Measurements from ENCODE around the gene EFNA5.
"Not testable (repeated sequence)": the region's sequence is repeated elsewhere in the genome, so short reads cannot be mapped to it uniquely, and the experiment has no call there.

EFNA5 gene

DNA sequence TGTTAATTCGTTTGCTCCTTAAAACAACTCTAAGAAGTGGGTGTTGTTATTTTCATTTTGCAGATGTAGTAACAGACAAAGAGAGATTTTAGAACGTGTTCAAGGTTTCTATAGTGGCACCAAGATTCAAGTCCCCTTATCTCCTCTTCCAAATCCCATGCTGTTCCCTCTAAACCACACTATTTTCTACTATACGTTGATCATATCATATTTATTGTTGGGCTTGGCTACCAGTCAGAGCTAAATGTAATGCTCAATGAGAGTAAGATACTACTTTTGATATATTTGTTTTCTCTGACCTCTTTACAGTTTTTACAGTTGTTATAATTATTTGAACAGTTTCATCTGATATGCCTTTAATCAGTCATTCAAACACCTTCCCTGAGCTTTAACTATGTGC is 212.9 kb downstream of the EFNA5 start:
- no peak for DNase-seq (ENCODE audit: low read depth)

DNA sequence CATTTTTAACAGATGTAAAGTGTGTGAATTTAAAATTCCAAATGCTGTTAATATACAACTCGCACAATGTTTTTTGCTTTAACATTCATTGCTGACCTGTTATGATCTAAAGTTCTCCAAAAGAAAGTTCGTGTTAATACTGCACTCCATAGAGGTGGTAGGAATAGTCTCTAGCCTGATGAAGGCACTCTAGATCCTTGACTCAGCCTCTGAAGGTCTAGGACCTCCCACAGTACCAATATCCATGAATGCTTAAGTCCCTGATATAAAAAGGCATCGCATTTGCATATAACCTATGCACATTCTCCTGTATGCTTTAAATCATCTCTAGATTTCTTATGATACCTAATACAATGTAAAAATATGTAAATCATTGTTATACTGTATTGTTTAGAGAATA is 213.6 kb downstream of the EFNA5 start:
- no peak for DNase-seq (ENCODE audit: low read depth)

DNA sequence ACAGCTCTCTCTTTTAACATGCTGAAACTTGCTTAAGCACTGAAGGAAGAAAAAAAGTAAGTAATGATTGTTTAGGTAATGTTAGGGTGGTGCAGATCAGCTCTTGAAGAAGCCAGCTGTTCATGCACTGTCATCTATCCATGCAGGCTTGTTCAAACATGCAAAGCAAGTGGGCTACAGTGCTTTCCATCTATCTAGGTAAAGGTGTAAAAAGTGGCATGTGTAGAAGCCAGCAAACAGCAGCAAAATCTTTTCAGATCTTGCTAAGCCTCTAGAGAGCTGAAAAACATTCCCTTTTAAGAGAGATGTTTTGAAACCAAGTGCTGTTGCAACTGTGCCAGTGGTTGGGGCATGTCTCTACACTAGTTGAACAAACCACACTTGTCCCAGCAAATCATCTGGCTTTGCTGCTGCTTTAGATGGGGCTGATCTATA is 214.4 kb downstream of the EFNA5 start:
- no peak for DNase-seq (ENCODE audit: low read depth)

DNA sequence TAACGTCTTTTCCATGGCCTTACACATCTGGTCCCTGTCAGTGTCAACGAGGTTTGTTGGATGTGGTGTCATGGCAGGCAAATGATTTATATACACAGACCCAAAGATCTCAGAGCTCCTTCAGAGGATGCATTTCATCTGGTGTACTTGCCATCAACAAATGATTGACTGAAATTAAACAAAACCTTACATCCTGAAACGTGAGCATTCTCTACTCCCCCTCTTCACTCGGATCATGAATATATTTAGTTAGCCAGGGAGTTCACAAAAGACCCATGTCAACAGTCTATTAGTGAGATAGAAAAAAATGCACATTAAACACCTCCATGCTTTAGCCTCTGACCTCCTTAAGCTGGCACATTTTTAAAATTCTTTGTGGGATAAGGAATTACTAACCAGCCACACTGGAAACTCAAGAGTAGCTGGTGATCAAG is 215.6 kb downstream of the EFNA5 start:
- no peak for DNase-seq (ENCODE audit: low read depth)

DNA sequence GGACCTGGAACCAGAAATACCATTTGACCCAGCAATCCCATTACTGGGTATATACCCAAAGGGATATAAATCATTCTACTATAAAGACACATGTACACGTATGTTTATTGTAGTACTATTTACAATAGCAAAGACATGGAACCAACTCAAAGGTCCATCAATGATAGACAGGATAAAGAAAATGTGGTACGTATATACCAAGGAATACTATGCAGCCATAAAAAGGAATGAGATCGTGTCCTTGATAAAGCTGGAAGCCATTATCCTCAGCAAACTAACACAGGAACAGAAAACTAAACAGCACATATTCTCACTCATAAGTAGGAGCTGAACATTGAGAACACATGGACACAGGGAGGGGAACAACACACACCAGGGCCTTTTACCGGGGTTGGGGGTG is 218.9 kb downstream of the EFNA5 start:
- not testable (repeated sequence) for DNase-seq (ENCODE audit: low read depth)

DNA sequence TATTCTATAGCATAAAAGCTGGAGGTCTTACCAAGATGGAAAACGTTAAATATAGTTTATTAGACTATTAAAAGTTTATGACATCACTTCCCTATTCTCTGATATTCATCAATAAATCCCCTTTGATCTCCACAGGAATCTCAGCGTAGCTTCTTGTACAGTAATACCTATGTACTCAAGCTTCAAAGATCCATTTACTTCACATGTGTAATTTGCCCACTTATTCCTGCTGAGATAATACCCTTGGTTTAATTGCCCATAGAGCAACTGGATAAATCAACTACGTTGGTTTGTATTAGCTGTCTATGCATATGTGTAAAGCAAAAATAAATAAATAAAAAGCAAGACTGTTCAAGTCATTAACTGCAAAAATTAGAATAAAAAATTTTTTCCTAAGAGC is 219.7 kb downstream of the EFNA5 start:
- DNase-seq (ENCODE audit: low read depth) = no peak

DNA sequence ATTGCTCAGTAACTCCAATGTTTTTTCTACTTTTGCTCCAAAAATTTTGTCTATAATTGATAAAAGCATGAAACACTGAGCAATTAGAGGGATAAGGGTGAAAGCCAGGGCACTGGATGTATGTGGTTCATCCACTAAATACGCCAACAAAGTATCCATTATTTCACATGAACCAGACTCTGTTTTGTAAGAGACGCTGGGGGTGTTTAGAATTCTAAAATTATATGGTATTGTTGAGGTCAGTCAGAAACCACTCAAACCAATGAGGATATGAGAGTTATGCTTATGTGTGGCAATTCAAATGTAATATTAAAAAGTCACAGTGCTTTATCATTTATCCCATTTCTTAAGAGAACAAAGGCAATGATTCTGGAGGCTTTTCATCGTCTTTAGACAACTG is 220.2 kb downstream of the EFNA5 start:
- DNase-seq (ENCODE audit: low read depth) = no peak

DNA sequence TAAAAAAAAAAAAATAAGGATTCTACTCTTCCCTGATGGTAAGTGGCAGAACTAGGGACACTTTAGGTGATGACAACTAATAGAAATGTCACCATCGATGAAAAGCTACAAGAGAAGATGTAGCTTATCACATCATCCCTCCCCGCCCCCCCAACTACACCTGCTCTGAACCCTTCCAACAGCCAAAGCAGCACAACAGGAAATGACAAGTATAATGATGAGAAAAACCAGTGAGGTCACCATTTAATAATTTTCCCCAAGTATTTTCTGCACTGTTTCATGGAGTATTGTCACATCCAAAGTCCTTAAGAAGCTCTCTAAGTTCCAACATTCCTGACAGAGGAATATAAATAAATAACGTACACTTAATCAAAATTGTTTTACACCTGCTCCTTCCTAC is 221.4 kb downstream of the EFNA5 start:
- DNase-seq (ENCODE audit: low read depth) = no peak

DNA sequence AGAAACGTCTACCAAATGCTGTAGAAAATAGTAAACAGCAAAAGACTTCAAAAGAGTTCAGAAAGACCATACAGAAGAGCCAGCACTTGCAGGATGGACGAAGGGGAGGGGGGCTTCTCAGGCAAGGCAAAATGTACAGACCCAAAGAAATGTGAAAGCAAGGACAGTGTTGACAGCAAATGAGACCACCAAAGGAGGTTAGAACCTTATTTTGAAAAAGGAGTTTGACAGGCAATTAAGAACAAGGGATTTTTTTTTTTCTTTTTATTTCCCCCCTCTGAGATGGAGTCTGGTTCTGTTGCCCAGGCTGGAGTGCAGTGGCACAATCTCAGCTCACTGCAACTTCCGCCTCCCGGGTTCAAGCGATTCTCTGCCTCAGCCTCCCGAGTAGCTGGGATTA is 223.2 kb downstream of the EFNA5 start:
- DNase-seq (ENCODE audit: low read depth) = no peak

DNA sequence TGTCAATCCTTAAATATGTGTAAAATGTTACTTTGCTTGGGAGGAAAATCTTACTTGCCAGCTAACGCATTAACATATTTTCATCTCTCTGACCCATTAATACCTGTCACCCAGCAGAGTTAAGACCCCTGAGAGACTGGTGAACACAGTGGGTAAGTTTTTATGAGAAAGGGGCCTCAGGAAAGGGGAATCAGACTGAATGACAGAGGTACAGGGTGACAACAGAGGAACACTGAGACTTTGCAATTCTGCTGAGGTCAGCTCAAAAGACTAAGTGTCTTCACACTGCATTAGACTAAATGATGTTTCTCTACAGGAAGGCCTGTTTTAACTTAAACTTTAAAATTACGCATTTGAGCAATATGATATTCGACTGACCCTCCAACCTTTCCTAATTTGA is 223.8 kb downstream of the EFNA5 start:
- DNase-seq (ENCODE audit: low read depth) = no peak

DNA sequence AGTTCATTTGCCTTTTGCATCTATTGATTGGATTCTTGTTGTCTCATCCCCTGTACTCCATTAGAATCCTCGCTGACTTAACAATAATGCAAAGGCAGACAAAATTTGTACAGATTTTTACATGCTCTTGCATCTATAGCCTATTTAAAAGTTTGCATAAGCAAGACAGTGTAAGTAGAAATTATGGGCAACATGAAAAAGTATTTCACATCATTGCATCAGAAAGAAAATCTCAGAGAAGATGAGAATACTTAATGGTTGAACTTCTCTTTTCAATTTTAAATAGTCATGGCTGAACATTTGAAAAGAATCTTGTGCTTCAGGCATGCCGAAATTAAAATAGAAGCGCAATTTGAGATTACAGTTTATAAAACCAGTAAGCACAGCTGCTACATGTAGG is 226.4 kb downstream of the EFNA5 start:
- no peak for DNase-seq (ENCODE audit: low read depth)

DNA sequence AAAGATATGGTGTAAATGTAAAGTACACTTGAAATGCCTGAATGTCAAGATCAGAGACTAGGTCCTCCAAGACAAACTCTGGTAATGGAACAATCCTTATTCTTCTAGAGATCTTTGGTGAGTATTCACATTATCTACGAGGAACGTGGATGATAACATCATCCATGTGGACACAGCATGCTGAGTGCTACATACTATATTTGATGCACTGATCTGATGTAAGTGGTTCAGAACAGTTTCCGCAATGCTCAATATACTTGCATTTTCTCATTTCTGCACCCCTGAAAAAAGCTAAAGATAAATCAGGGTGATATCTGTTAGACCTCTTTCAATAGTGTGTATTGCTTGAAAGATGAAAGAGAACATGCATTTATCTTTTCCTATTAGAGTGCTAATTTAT is 226.8 kb downstream of the EFNA5 start:
- no peak for DNase-seq (ENCODE audit: low read depth)

DNA sequence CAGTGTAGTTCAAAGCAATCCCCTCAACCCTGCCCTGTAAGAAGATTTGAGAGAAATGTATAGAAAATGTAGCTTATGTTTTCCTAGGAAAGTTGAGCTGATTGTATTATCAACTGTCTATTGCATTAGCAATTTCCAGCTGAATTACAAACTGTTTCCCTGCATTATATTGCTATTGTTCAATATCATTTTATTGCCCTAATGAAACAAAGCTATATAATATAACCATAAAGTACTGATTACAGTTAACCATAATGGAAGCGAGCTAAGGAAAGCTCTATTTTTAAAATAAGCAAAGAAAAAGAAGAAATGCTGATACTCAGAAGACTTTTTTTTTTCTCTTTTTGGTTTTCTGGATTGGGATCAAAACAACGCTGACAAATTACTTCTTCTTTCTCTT is 228.3 kb downstream of the EFNA5 start:
- DNase-seq (ENCODE audit: low read depth) = no peak

DNA sequence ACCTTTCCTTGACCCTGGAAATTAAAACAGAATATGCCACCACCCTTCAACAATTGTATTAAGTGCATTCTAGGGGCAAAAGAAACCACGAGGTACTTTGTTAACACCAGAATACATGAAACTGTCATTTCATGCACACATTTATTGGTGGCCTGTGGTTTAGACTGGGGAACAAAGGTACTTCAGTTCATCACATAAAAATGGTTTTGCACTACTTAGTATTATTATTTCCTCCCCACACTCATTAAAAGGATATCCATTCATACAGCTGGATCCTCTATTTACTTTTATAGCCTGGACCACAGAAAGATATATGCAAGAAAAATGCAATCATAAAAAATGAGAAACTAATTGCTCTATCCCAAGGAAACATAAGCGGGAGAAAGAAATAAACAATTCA is 230.9 kb downstream of the EFNA5 start:
- no peak for DNase-seq (ENCODE audit: low read depth)

DNA sequence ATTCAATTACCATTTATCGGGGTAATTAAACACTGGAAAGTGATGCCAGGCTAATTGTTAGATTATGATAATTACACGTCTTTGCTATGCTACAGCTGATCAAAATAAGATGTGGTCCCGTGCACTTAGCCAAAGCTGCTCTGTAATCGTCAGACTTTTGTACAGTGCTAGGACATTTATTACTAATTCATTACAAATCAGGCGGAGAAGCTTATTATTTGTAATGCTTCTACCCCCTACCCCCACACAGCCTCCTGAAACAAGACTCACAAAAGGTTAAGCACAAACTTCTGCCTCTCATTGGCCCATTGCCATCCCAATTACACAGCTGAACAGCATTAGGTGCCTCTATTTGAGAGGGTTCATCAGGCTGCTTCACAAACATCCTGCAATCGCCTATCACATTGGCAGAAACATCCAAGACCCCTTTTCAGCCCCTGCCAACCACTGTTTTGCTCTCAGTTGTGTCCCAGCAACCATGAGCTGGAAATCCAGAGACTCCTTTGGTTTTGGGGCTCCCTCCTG is 232.7 kb downstream of the EFNA5 start:
- no peak for DNase-seq (ENCODE audit: low read depth)

DNA sequence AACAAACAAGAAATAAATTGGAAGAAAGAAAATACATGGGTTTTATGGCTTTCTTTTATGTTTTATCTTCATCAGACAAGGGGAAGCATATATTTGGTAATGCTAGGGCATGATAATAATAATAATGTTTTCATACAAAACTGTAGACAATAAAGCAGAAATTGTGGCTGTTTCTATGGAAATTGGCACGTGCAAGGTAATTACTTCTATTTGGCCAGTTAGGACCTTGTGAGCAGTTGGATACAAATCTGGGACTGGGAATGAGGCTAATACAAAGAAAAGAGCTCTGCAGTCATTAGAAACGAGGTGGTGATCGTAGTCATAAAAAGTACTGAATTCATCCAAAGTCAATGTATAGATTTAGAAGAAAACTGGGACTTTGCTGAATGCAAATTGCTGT is 233.6 kb downstream of the EFNA5 start:
- no peak for DNase-seq (ENCODE audit: low read depth)

DNA sequence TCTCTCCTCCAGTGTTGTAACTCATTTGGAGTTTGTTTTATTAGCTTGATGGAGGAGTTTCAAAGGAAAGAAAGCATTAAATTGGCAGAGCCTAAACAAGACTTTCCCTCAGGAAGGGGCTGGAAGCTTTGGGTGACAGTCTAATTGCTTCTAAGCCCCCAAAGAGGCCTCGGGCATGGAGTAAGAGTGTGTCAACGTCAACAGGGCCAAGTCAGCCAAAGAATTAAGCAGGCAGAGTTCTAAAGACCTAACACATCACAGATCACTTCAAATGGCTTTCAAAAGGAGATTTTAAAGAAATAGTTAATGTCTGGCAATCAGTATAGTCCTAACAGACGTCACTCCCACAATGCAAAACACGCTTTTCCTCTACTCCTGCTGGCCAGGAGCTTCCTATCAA is 234.5 kb downstream of the EFNA5 start:
- DNase-seq (ENCODE audit: low read depth) = no peak

DNA sequence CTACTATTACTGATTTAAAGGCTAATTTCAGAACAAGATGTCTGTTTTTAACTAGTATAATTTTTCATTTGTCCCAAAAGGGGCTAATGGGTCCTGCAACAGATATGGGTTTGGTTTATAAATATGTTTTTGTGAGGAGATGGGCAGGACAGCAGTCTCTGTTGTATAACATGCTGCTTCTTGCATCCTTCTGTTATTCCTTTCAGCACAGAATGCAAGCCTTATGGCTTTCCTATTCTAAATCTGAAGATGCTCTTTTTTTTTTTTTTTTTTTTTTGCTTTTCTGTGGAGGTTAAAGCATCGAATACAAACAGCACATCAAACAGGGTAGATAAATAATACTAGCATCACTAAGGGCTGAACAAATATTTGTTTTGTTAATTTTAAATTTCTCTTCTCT is 235.7 kb downstream of the EFNA5 start:
- no peak for DNase-seq (ENCODE audit: low read depth)

DNA sequence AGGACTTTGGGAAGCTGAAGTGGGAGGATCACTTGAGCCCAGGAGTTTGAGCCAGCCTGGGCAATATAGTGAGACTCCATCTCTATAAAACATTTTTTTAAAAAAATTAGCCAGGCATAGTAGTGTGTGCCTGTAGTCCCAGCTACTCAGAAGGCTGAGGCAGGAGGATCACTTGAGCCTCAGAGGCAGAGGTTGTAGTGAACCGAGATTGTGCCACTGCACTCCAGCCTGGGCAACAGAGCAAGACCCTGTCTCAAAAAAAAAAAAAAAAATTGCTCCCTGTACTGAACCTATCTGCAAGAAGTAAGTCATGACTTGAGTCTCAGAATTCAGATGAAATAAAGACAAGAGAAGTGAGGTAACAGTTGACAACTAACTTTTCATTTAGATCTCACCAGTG is 237.1 kb downstream of the EFNA5 start:
- not testable (repeated sequence) for DNase-seq (ENCODE audit: low read depth)

DNA sequence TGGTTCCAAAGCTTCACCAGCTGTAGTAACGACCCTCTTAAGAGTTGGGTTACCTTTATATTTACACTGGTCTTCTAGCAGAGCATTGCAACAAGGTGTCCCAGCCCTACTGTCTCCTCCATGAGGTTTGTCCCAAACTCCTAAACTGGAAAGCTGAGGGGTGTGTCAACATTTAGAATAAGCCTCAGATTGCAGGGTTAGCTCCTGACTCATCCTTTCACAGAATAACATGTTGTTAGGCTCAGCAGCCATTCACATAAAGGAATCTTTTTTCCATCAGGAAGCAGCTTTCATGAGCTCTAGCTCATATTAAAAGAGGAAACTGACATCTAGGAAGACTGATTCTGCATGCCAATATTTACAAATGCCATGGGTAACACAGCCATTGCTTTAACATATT is 238.7 kb downstream of the EFNA5 start:
- no peak for DNase-seq (ENCODE audit: low read depth)

DNA sequence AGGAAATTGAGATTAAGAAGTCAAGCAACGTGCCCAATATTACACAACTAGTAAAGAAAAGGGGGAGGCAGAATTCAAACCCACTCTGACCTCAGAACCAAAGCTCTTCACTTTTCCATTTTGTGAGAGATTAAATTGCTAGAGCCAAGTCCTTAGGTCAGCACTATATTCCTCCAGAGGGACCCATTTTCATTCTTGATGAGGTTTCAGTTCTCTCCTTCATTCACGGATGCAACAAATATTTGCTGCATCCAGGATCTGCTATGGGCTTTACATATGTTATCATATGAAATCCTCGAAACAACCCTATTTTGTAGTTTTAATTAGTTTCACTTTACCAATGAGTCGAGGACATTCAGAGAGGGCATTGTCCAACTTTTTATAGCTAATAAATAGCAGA is 239.2 kb downstream of the EFNA5 start:
- DNase-seq (ENCODE audit: low read depth) = no peak

DNA sequence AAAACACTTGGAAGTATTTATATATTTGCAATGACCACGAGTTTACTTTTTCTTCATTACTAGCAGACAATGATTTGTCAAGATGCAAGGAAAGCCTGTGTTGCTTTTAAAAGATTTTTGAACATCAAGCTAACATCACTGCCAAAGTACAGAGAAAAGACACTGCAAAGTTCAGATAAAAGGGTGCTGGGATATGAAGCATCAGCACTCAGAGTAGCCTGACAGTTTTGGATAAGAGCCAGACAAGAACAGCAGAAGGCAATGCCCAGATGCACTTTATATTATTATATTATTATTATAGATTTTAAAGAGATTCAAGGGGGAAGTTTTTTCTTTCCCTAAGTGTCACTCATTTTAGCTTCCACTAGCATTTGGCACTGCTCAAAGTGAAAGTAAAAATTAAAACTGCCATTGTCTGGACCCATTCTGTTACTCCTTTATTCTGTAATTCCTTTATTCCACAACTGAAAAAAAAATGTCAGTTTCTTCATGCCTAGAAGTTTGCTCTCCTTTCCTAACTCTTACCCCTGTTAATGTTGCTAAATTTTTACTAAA is 240.6 kb downstream of the EFNA5 start:
- DNase-seq (ENCODE audit: low read depth) = no peak

DNA sequence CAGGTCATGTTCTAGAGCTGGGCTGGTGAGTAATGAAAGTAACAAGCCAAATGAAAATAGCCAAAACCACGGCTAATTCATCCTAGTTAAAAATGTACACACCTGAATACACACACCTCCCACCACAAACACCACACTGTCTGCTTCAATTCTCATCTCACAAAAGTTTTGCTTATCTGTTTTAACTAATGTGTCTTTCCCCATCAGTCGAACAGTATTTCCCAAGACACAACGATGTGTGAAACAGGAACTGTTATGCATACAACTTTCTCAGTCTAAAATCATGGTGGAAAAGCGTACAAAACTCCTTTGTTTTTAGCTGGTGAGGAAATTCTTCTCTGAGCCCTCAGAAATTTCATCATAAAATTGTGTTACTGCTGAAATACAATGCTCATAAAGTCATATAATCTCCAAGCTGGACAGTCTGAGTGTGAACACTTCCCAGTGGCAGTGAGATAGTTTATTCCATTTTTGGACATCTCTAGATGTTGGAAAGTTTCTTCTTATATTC is 242.4 kb downstream of the EFNA5 start:
- DNase-seq (ENCODE audit: low read depth) = no peak

DNA sequence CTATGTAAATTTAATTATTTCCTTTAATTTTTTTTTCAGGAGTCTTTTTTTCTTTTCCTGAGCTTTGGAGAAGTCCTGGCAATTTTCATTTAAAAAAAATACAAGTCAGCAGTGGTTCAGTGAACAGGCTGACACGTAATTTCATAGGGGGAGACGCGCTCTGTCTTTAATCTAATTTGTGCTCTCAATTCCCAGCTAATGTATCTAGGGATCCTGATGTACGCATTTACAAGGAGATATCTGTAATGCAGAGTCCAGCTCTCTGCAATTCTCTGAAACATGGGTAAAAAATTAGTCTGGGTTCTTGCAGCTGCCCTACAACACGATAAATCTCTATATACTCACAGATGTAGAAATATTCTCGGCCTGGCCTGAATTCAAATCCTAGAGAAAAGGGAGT is 243.9 kb downstream of the EFNA5 start:
- no peak for DNase-seq (ENCODE audit: low read depth)

DNA sequence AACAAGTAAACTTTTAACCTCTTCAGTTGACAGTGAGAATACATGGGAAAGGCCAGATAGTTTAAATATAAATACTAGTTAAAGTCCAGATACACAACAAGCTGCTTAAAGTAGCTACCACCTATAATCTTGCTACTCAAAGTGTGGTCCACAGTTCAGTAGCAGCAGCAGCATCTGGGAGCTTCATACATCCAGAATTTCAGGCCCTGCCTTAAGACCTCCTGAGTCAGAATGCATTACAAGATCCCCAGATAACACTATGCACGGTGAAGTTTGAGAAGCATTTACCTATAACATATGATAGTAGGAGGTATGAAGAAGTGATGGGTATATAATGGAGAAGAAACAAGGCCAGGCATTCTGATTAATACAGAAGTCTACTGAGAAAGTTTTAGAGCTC is 244.5 kb downstream of the EFNA5 start:
- DNase-seq (ENCODE audit: low read depth) = no peak

Data from non-pigmented ciliary epithelial cell (primary cell).